AG04450 (cell line): Measurements from ENCODE around the gene TAS1R3. TPM values are rescaled to one million over a fixed set of nuclear protein-coding genes. Genes with fewer than 3 reads are reported as not detected.

Experiments
- CTCF ChIA-PET: fragments of 300-600, 350-600 bp; formaldehyde crosslinking; extraction: SDS; loops from one replicate; lab custom pipeline; 2022; ENCODE audit warnings: antibody characterized with exemption, inconsistent platforms; lab: Charles Lee
- POLR2A ChIA-PET: fragments of 350-600 bp; formaldehyde crosslinking; extraction: SDS; loops from one replicate; lab custom pipeline; 2021; ENCODE audit warnings: antibody characterized with exemption, inconsistent platforms; lab: Yijun Ruan, JAX
- DNase-seq: peaks from one replicate; pipeline ENCODE4 v3.0.0-alpha.2; 2011; ENCODE audit warnings: low read depth, low spot score
- H3K27ac ChIP-seq: one replicate; pipeline ENCODE4 v1.5.1; 2012; ENCODE audit warnings: low read depth, low read length, control low read depth
- H3K27me3 ChIP-seq: one replicate; pipeline ENCODE4 v1.6.0; 2012; ENCODE audit warnings: low read length; ENCODE audit not compliant: control insufficient read depth, insufficient read depth
- H3K4me3 ChIP-seq: 2 replicates; pipeline ENCODE4 v1.5.1; 2011; ENCODE audit warnings: mild to moderate bottlenecking, low read depth, low read length, control low read depth
- H3K9me3 ChIP-seq: 2 replicates; pipeline ENCODE4 v1.5.1; 2012; ENCODE audit warnings: low read length; ENCODE audit not compliant: control insufficient read depth, insufficient read depth
- CTCF ChIP-seq: IDR thresholded peaks from 2 replicates; pipeline ENCODE4 v1.5.1; 2011; ENCODE audit warnings: low read depth, low read length, control low read depth, inconsistent platforms
- polyA plus RNA-seq: library from polyadenylated mRNA; depleted of rRNA; stranded (reverse); fragments of >200 nt; gene quantifications from 2 replicates; pipeline ENCODE4 v1.2.3, GENCODE V29; 2011

The TAS1R3 gene
- polyA plus RNA-seq, 1 experiment: 0.10 TPM

- H3K27ac ChIP-seq: no peak overlapping the region
- CTCF ChIA-PET: no interaction called here
- H3K9me3 ChIP-seq: no peaks in the 10 kb centered on the region; the same call in 1 of the 2 replicates
- POLR2A ChIA-PET: no interaction called here
- DNase-seq: no peak
- no peaks in the 10 kb centered on the region for H3K27me3 ChIP-seq
- no peak for TF ChIP-seq CTCF
- H3K4me3 ChIP-seq: peak overlapping the region; percentile 70; the same call in 1 of the 2 replicates
Observed at GRCh38 chr1:1310109-1310385, 21.0 kb upstream of the TAS1R3 start.

DNA sequence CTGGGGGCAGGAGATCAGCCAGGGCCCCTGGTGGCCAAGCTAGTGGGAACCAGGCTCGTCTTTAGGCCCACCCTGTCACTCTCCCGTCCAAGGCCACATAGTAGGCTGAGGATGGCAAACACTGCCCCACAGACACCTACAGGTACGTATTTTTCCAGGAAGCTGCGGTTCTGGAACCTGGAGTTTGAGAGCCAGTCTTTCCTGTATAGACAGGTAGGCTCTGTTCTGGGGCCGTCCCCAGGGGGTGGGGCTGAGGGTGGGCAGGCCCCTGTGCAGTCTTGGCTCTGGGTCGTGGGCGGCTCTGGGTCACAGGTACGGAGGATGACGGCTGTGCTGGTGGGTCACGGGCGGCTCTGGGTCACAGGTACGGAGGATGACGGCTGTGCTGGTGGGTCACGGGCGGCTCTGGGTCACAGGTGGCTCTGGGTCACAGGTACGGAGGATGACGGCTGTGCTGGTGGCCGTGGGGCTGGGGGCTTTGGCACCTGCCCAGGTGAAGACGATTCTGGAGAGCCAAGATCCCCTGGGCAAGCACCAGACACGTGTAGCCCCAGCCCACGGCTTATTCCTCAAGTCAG lies 20.5 kb upstream of the TAS1R3 start:
- H3K27ac ChIP-seq: no peak overlapping the region
- no peak for TF ChIP-seq CTCF
- no peak overlapping the region for H3K4me3 ChIP-seq
- DNase-seq: no peak
- H3K27me3 ChIP-seq: no peaks in the 10 kb centered on the region
- ChIA-PET CTCF (no interaction called here), POLR2A (interaction anchor here (1.1 kb wide), 1 partner anchor 61 kb away, joined by 3 read pairs; no protein-coding TSS in a partner anchor)
- no peaks in the 10 kb centered on the region; the same call in 1 of the 2 replicates for H3K9me3 ChIP-seq

DNA sequence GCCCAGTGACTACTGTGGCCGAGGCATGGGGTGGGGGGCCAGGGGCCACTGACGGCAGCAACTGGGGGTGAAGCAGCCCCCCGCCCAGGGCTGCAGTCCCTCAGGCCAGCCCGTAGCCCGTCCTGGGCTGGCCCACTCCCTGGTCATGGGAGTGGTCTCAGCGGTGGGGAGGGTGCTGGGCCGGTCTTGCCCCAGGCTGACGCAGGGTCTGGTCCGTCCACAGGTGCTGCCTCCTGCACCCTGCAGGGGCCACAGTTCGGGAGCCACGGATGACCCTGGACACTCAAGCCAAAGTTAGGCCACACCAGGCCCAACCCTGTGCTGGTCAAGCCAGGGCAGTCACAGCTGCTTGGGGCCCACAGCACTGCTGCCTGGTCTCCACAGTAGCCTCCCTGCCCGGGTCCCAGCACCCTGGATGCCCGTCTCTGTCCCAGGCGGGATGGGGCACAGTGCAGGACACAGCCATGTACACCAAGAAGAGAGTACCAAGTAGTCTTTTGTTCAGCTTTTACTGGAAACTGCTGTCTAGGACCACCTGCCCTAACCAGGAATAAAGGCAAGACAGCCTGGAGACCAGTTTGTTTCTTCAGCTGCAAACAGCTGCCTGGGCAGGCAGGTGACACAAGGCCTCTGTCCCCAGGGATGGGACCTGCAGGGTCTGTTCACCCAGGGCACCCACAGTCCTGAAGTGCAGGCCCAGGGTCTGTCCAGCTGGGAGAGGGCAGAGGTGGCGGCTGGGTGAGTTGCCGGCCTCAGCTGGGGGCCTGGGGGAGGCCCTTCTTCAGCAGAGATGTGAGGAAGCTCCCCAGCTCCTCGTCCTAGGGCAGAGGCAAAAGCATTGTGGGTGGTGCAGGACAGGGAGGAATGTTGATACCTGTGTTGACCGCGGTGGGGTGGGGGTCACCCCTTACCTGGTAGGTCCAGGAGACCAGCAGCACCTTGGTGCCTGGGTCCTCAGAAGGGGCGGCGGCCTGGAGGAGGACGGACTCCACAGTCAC lies 19.7 kb upstream of the TAS1R3 start:
- no peak overlapping the region for H3K27ac ChIP-seq

DNA sequence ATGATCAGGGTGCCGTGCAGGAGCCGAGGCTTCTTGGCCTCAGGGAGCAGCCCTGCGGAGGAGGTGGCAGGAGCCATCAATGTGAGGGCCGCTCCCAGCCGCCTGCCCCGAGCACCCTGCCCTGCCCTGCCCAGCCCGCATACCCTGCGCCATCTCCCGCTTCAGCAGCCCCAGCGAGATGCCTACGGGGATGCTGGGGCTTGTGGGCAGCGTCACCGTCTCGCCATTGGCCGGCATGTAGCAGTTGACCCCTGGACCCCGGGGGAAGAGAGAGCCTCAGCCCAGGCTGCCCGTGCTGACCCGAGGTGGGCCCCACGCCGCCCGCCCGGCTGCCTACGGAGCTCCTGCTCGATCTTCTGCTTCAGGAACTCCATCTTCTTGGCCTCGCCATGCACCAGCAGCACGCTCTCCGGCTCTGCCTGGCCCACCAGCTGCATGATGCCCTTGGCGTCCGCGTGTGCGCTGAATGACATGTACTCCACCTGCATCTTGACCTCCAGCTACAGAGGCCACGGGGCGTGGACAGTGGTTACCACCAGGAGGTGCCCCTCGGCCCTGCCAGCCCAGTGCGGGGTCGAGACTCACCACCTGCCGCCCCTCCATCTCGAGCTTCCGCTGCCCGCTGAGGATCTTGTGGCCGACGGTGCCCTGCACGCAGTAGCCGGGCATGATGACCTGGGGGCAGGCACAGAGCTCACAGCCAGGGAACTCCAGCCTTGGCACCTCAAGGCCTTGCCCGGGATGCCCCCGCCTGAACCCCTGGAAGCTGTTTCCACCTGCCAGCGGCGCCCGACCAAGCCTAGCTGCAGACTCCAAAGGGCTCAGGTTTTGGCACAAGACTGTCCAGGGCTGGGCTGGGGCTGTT lies 18.4 kb upstream of the TAS1R3 start:
- no peak overlapping the region for H3K4me3 ChIP-seq
- H3K27me3 ChIP-seq: no peaks in the 10 kb centered on the region
- no peak for TF ChIP-seq CTCF
- H3K9me3 ChIP-seq: no peaks in the 10 kb centered on the region
- DNase-seq: no peak
- CTCF ChIA-PET: no interaction called here
- POLR2A ChIA-PET: no interaction called here
- no peak overlapping the region for H3K27ac ChIP-seq

More for the DNA sequence above, 19.7 kb upstream of the TAS1R3 start:
- DNase-seq: no peak
- TF ChIP-seq CTCF: no peak
- no peak overlapping the region for H3K4me3 ChIP-seq
- POLR2A ChIA-PET: interaction anchor here (1.1 kb wide), 1 partner anchor 60 kb away, joined by 3 read pairs; no protein-coding TSS in a partner anchor
- no peaks in the 10 kb centered on the region for H3K27me3 ChIP-seq
- CTCF ChIA-PET: no interaction called here
- H3K9me3 ChIP-seq: no peaks in the 10 kb centered on the region; the same call in 1 of the 2 replicates
